ENCODE measurements around the gene HOXD3.

The HOXD3 gene

GRCh38 chr2:176132205-176133171 lies 24.6 kb upstream of the HOXD3 start:
- DNase-seq (ENCODE audit: low spot score) = peak; percentile 53

- no peak for DNase-seq (ENCODE audit: low spot score)
Observed at GRCh38 chr2:176133389-176133788, 23.7 kb upstream of the HOXD3 start.

GRCh38 chr2:176134035-176134434 lies 23.1 kb upstream of the HOXD3 start:
- no peak for DNase-seq (ENCODE audit: low spot score)

GRCh38 chr2:176135035-176135440 lies 22.1 kb upstream of the HOXD3 start:
- DNase-seq (ENCODE audit: low spot score) = no peak

- peak; percentile 64 for DNase-seq (ENCODE audit: low spot score)
Observed at GRCh38 chr2:176136374-176137251, 20.5 kb upstream of the HOXD3 start.

GRCh38 chr2:176137252-176137580 lies 19.9 kb upstream of the HOXD3 start:
- no peak for DNase-seq (ENCODE audit: low spot score)

GRCh38 chr2:176137906-176138305 lies 19.2 kb upstream of the HOXD3 start:
- peak; percentile 44 for DNase-seq (ENCODE audit: low spot score)

- peak; percentile 39 for DNase-seq (ENCODE audit: low spot score)
Observed at GRCh38 chr2:176138526-176138922, 18.6 kb upstream of the HOXD3 start.

- peak; percentile 66 for DNase-seq (ENCODE audit: low spot score)
Observed at GRCh38 chr2:176138923-176139660, 18.0 kb upstream of the HOXD3 start.

GRCh38 chr2:176139661-176140512 lies 17.2 kb upstream of the HOXD3 start:
- peak; percentile 74 for DNase-seq (ENCODE audit: low spot score)

- DNase-seq (ENCODE audit: low spot score) = peak; percentile 95
Observed at GRCh38 chr2:176140513-176141317, 16.4 kb upstream of the HOXD3 start.

- no peak for DNase-seq (ENCODE audit: low spot score)
Observed at GRCh38 chr2:176142281-176142680, 14.8 kb upstream of the HOXD3 start.

- no peak for DNase-seq (ENCODE audit: low spot score)
Observed at GRCh38 chr2:176145085-176145969, 11.8 kb upstream of the HOXD3 start.

- DNase-seq (ENCODE audit: low spot score) = no peak
Observed at GRCh38 chr2:176146101-176146500, 11.0 kb upstream of the HOXD3 start.

- DNase-seq (ENCODE audit: low spot score) = no peak
Observed at GRCh38 chr2:176146645-176147044, 10.5 kb upstream of the HOXD3 start.

- DNase-seq (ENCODE audit: low spot score) = no peak
Observed at GRCh38 chr2:176147210-176147799, 9.8 kb upstream of the HOXD3 start.

- DNase-seq (ENCODE audit: low spot score) = no peak
Observed at GRCh38 chr2:176147800-176148496, 9.2 kb upstream of the HOXD3 start.

- no peak for DNase-seq (ENCODE audit: low spot score)
Observed at GRCh38 chr2:176148751-176149421, 8.2 kb upstream of the HOXD3 start.
